Large intestine (tissue), 3 donors: ENCODE data around the gene SHROOM4. TPM values are rescaled to one million over a fixed set of nuclear protein-coding genes. Genes with fewer than 3 reads are reported as not detected.

Experiments used
- DNase-seq, 2 donors: peaks; one replicate each; pipeline versions ENCODE4 v3.0.0 to v3.0.0-alpha.2; 2013
- H3K27ac ChIP-seq: one replicate; pipeline ENCODE4 v1.5.1; 2013; ENCODE audit warnings: low read length
- H3K27me3 ChIP-seq: 2 replicates; pipeline ENCODE4 v1.6.1; 2013; ENCODE audit warnings: low read length; ENCODE audit not compliant: control insufficient read depth, insufficient read depth
- H3K36me3 ChIP-seq: 2 replicates; pipeline ENCODE4 v1.6.1; 2013; ENCODE audit warnings: low read length; ENCODE audit not compliant: control insufficient read depth, insufficient read depth
- H3K4me1 ChIP-seq: one replicate; pipeline ENCODE4 v1.6.1; 2013; ENCODE audit warnings: low read length; ENCODE audit not compliant: control insufficient read depth, insufficient read depth
- H3K4me3 ChIP-seq: one replicate; pipeline ENCODE4 v1.5.1; 2013; ENCODE audit warnings: low read length
- H3K9me3 ChIP-seq: one replicate; pipeline ENCODE4 v1.6.1; 2013; ENCODE audit warnings: mild to moderate bottlenecking, low read depth, low read length, moderate library complexity; ENCODE audit not compliant: control insufficient read depth
- WGBS: methylation state at CpG from one replicate; pipeline ENCODE4 v1.1.5; 2013; ENCODE audit warnings: low lambda C conversion rate; ENCODE audit not compliant: insufficient coverage; 5-methylcytosine and 5-hydroxymethylcytosine counted together
- polyA plus RNA-seq: library from polyadenylated mRNA; unstranded; fragments of 120-200 nt; gene quantifications from one replicate; pipeline ENCODE4 v1.2.1, GENCODE V29; 2013

Gene SHROOM4
- polyA plus RNA-seq, 1 donor = 4.5 TPM

- Histone ChIP-seq H3K27ac (no peak overlapping the region), H3K27me3 (no peaks in the 10 kb centered on the region), H3K4me3 (no peak overlapping the region), H3K9me3 (no peaks in the 10 kb centered on the region), H3K4me1 (no peaks in the 10 kb centered on the region), H3K36me3 (no peaks in the 10 kb centered on the region)
- DNase-seq = no peak
- no CpG with 5 or more reads among the region's 4 CpGs for WGBS
Observed at GRCh38 chrX:50626432-50626831, 187.6 kb downstream of the SHROOM4 start.

GRCh38 chrX:50622751-50623150 lies 191.2 kb downstream of the SHROOM4 start:
- Histone ChIP-seq H3K27me3 (no peaks in the 10 kb centered on the region), H3K4me1 (no peaks in the 10 kb centered on the region), H3K36me3 (no peaks in the 10 kb centered on the region), H3K9me3 (no peaks in the 10 kb centered on the region), H3K27ac (no peak overlapping the region), H3K4me3 (no peak overlapping the region)
- DNase-seq = no peak
- WGBS = no CpG with 5 or more reads among the region's 1 CpG

GRCh38 chrX:50618788-50619558 lies 195.0 kb downstream of the SHROOM4 start:
- WGBS = 100% methylated on average over 1 of the region's 12 CpGs
- DNase-seq = no peak
- no peaks in the 10 kb centered on the region for H3K27me3 ChIP-seq
- no peak overlapping the region for H3K4me3 ChIP-seq
- no peaks in the 10 kb centered on the region for H3K4me1 ChIP-seq
- H3K36me3 ChIP-seq = no peaks in the 10 kb centered on the region
- no peak overlapping the region for H3K27ac ChIP-seq
- H3K9me3 ChIP-seq = no peaks in the 10 kb centered on the region

- Histone ChIP-seq H3K4me3 (no peak overlapping the region), H3K9me3 (no peaks in the 10 kb centered on the region), H3K4me1 (no peaks in the 10 kb centered on the region), H3K27ac (no peak overlapping the region), H3K36me3 (no peaks in the 10 kb centered on the region), H3K27me3 (no peaks in the 10 kb centered on the region)
- no peak for DNase-seq
Observed at GRCh38 chrX:50617183-50617582, 196.8 kb downstream of the SHROOM4 start.

- no peak overlapping the region for H3K4me3 ChIP-seq
- no peak overlapping the region for H3K27ac ChIP-seq
- WGBS = no CpG with 5 or more reads among the region's 8 CpGs
- no peaks in the 10 kb centered on the region for H3K4me1 ChIP-seq
- DNase-seq = no peak
- H3K27me3 ChIP-seq = no peaks in the 10 kb centered on the region
- H3K36me3 ChIP-seq = no peaks in the 10 kb centered on the region
- H3K9me3 ChIP-seq = no peaks in the 10 kb centered on the region
Observed at GRCh38 chrX:50615570-50616158, 198.3 kb downstream of the SHROOM4 start.

- WGBS = no CpG with 5 or more reads among the region's 1 CpG
- Histone ChIP-seq H3K36me3 (no peaks in the 10 kb centered on the region), H3K4me1 (no peaks in the 10 kb centered on the region), H3K27ac (no peak overlapping the region), H3K4me3 (no peak overlapping the region), H3K9me3 (no peaks in the 10 kb centered on the region), H3K27me3 (no peaks in the 10 kb centered on the region)
- no peak for DNase-seq
Observed at GRCh38 chrX:50614460-50614859, 199.5 kb downstream of the SHROOM4 start.

- Histone ChIP-seq H3K27ac (no peak overlapping the region), H3K4me3 (no peak overlapping the region)
- no CpG with 5 or more reads among the region's 2 CpGs for WGBS
Observed at GRCh38 chrX:50613846-50614245, 200.1 kb downstream of the SHROOM4 start.

GRCh38 chrX:50609796-50610195 lies 204.2 kb downstream of the SHROOM4 start:
- Histone ChIP-seq H3K36me3 (no peaks in the 10 kb centered on the region), H3K27me3 (no peaks in the 10 kb centered on the region), H3K9me3 (no peaks in the 10 kb centered on the region), H3K4me1 (no peaks in the 10 kb centered on the region), H3K27ac (no peak overlapping the region), H3K4me3 (no peak overlapping the region)
- no peak for DNase-seq

More at GRCh38 chrX:50613846-50614245, 200.1 kb downstream of the SHROOM4 start:
- no peaks in the 10 kb centered on the region for H3K4me1 ChIP-seq
- DNase-seq = no peak
- no peaks in the 10 kb centered on the region for H3K9me3 ChIP-seq
- no peaks in the 10 kb centered on the region for H3K36me3 ChIP-seq
- H3K27me3 ChIP-seq = no peaks in the 10 kb centered on the region

GRCh38 chrX:50606300-50606950 lies 207.6 kb downstream of the SHROOM4 start:
- Histone ChIP-seq H3K4me1 (no peaks in the 10 kb centered on the region), H3K27me3 (no peaks in the 10 kb centered on the region), H3K36me3 (no peaks in the 10 kb centered on the region), H3K9me3 (no peaks in the 10 kb centered on the region), H3K4me3 (no peak overlapping the region), H3K27ac (no peak overlapping the region)
- DNase-seq = no peak
- no CpG with 5 or more reads among the region's 3 CpGs for WGBS

- H3K36me3 ChIP-seq = peaks cover 7% of the 10 kb centered on the region
Observed at GRCh38 chrX:50596056-50596455, 217.9 kb downstream of the SHROOM4 start.

GRCh38 chrX:50594788-50595187 lies 219.2 kb downstream of the SHROOM4 start:
- Histone ChIP-seq H3K27ac (no peak overlapping the region), H3K4me1 (no peaks in the 10 kb centered on the region), H3K27me3 (no peaks in the 10 kb centered on the region), H3K9me3 (no peaks in the 10 kb centered on the region), H3K36me3 (peaks cover 7% of the 10 kb centered on the region), H3K4me3 (no peak overlapping the region)
- no peak for DNase-seq

More at GRCh38 chrX:50596056-50596455, 217.9 kb downstream of the SHROOM4 start:
- Histone ChIP-seq H3K4me1 (no peaks in the 10 kb centered on the region), H3K27me3 (no peaks in the 10 kb centered on the region), H3K27ac (no peak overlapping the region), H3K4me3 (no peak overlapping the region), H3K9me3 (no peaks in the 10 kb centered on the region)
- DNase-seq = no peak
